ENCODE measurements around the gene PSPN. TPM values are rescaled to one million over a fixed set of nuclear protein-coding genes. Genes with fewer than 3 reads are reported as not detected.
A peak's percentile ranks its signal among the peaks of the same experiment; 100 is the strongest.

Gene PSPN
- polyA plus RNA-seq, 1 experiment: 0.41 TPM

- H3K9me3 ChIP-seq (ENCODE audit: control insufficient read depth, insufficient read depth, low read length): peaks cover 11% of the 10 kb centered on the region
- POLR2A ChIA-PET: no interaction called here
- CTCF ChIA-PET: no interaction called here
- DNase-seq (ENCODE audit: low read depth, low spot score): no peak
- H3K4me3 ChIP-seq (ENCODE audit: low read depth, low read length): no peak overlapping the region
- H3K27me3 ChIP-seq (ENCODE audit: control insufficient read depth, insufficient read depth, low read length): no peaks in the 10 kb centered on the region
- TF ChIP-seq CTCF (IDR thresholded peaks at IDR 0.05; ENCODE audit: low read depth, low read length): no peak
- H3K27ac ChIP-seq (ENCODE audit: low read depth, low read length): peak overlapping the region; percentile 21
Measured at GRCh38 chr19:6421075-6422014, 45.6 kb upstream of the PSPN start.

- ChIA-PET POLR2A (no interaction called here), CTCF (no interaction called here)
- H3K9me3 ChIP-seq (ENCODE audit: control insufficient read depth, insufficient read depth, low read length): no peaks in the 10 kb centered on the region; the same call in 1 of the 2 replicates
- H3K27ac ChIP-seq (ENCODE audit: low read depth, low read length): no peak overlapping the region
- no peak overlapping the region for H3K4me3 ChIP-seq (ENCODE audit: low read depth, low read length)
- no peak for TF ChIP-seq CTCF (IDR thresholded peaks at IDR 0.05; ENCODE audit: low read depth, low read length)
- no peak for DNase-seq (ENCODE audit: low read depth, low spot score)
- H3K27me3 ChIP-seq (ENCODE audit: control insufficient read depth, insufficient read depth, low read length): no peaks in the 10 kb centered on the region
Measured at GRCh38 chr19:6418562-6418932, 42.8 kb upstream of the PSPN start.

- Histone ChIP-seq H3K9me3 (ENCODE audit: control insufficient read depth, insufficient read depth, low read length) (no peaks in the 10 kb centered on the region; the same call in 1 of the 2 replicates), H3K4me3 (ENCODE audit: low read depth, low read length) (no peak overlapping the region), H3K27me3 (ENCODE audit: control insufficient read depth, insufficient read depth, low read length) (no peaks in the 10 kb centered on the region), H3K27ac (ENCODE audit: low read depth, low read length) (peak overlapping the region; percentile 31)
- POLR2A ChIA-PET: interaction anchor here (1.0 kb wide), 1 partner anchor 15 kb away, joined by 3 read pairs; no protein-coding TSS in a partner anchor
- CTCF ChIA-PET: interaction anchor here (0.6 kb wide), 1 partner anchor 47 kb away, joined by 4 read pairs; no protein-coding TSS in a partner anchor
- DNase-seq (ENCODE audit: low read depth, low spot score): no peak
- TF ChIP-seq CTCF (IDR thresholded peaks at IDR 0.05; ENCODE audit: low read depth, low read length): peak; percentile 40
Measured at GRCh38 chr19:6417713-6418561, 42.2 kb upstream of the PSPN start.

- CTCF ChIA-PET: interaction anchor here (0.6 kb wide), 1 partner anchor 46 kb away, joined by 4 read pairs; no protein-coding TSS in a partner anchor
- Histone ChIP-seq H3K4me3 (ENCODE audit: low read depth, low read length) (no peak overlapping the region), H3K27me3 (ENCODE audit: control insufficient read depth, insufficient read depth, low read length) (no peaks in the 10 kb centered on the region), H3K9me3 (ENCODE audit: control insufficient read depth, insufficient read depth, low read length) (no peaks in the 10 kb centered on the region; the same call in 1 of the 2 replicates), H3K27ac (ENCODE audit: low read depth, low read length) (no peak overlapping the region)
- POLR2A ChIA-PET: interaction anchor here (1.0 kb wide), 1 partner anchor 14 kb away, joined by 3 read pairs; no protein-coding TSS in a partner anchor
- DNase-seq (ENCODE audit: low read depth, low spot score): no peak
- TF ChIP-seq CTCF (IDR thresholded peaks at IDR 0.05; ENCODE audit: low read depth, low read length): no peak
Measured at GRCh38 chr19:6416658-6417405, 41.1 kb upstream of the PSPN start.

Measured in AG04450 (cell line).